ENCODE measurements around the gene S100PBP.
"Not testable (repeated sequence)": the region's sequence is repeated elsewhere in the genome, so short reads cannot be mapped to it uniquely, and the experiment has no call there.

Gene S100PBP

DNA sequence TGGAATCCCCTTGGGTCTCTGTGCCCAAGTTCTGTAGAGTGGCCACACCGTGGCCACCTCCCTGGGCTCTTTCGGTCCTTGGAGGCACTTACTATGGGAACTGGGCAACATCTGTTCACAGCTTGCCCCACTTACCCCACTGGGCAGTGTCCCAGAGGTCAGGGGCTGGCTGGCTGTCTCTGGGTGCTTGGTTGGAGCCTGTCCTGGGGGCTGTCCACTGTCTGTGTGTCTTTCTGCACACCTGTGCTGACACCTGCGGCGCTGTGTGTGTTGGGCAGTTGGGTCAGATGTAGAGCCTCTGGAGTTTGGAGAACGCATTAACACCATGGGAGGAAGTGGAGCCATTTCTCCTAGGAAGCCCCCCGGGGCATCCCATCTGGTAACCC lies 85.1 kb downstream of the S100PBP start:
- no peak for DNase-seq (ENCODE audit: low read depth)
- TF ChIP-seq, protein P1, sequence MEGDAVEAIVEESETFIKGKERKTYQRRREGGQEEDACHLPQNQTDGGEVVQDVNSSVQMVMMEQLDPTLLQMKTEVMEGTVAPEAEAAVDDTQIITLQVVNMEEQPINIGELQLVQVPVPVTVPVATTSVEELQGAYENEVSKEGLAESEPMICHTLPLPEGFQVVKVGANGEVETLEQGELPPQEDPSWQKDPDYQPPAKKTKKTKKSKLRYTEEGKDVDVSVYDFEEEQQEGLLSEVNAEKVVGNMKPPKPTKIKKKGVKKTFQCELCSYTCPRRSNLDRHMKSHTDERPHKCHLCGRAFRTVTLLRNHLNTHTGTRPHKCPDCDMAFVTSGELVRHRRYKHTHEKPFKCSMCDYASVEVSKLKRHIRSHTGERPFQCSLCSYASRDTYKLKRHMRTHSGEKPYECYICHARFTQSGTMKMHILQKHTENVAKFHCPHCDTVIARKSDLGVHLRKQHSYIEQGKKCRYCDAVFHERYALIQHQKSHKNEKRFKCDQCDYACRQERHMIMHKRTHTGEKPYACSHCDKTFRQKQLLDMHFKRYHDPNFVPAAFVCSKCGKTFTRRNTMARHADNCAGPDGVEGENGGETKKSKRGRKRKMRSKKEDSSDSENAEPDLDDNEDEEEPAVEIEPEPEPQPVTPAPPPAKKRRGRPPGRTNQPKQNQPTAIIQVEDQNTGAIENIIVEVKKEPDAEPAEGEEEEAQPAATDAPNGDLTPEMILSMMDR (IDR thresholded peaks at IDR 0.05; ENCODE audit: low read depth, low read length, missing control alignments): no peak
- no peak overlapping the region for H3K4me3 ChIP-seq (ENCODE audit: low read depth, low read length)

DNA sequence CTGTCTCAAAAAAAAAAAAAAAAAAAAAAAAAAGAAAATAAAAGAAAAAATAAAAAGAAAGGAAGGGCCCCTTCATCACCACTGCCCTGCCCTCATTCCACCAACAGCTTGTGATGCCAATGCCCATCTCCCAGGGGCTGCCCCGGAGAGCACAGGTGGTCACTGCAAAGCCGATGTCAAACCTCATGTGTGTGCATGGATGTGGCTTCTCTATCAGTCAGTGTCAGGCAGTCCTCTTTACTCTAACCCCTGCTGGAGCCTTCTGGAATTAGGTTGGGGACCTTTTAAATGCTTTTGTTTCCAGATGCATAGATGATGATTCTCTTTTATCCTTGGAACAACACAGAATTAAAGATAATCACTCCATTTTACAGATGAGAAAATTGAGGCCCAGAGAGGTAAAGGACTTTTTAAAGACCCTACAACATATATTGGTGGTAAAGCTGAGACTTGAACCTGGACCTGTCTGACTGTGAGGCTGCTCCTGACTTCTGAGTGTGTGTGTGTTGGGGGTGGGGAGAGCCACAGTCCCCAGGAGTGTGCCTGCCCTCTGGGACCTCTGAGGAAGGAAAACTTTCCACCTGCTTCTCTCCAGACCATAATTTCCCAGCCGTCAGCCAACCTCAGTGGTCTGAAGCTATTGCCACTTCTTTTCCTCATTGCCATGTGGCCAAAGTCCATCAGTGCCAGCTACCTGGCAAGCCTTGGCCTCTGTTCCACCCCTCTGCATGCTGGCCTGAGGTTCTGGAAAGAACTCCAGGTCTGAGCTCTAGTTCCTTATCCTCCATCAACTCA lies 86.7 kb downstream of the S100PBP start:
- H3K4me3 ChIP-seq (ENCODE audit: low read depth, low read length): no peak overlapping the region
- TF ChIP-seq, protein P1 (IDR thresholded peaks at IDR 0.05; ENCODE audit: low read depth, low read length, missing control alignments): no peak
- no peak for DNase-seq (ENCODE audit: low read depth)

DNA sequence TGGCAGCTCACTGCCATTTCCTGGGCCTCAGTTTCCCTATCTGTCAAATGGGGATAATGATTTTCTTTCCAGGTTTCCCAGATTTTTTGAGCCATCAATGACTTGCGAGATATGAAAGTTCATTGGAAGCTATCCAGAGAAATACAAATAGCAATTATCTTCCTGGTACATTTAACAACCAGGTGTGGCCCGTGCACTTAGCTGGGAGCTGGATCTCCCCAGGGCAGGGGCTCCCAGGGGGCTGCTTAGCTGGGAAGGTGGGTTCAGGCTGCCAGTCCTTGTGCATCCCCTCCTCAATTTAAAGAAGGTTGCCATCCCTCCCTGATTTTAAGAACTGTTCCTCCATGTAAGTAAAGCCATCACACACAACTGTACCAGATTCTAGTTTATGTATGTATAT lies 87.3 kb downstream of the S100PBP start:
- TF ChIP-seq, protein P1 (IDR thresholded peaks at IDR 0.05; ENCODE audit: low read depth, low read length, missing control alignments): no peak
- DNase-seq (ENCODE audit: low read depth): no peak
- H3K4me3 ChIP-seq (ENCODE audit: low read depth, low read length): no peak overlapping the region

DNA sequence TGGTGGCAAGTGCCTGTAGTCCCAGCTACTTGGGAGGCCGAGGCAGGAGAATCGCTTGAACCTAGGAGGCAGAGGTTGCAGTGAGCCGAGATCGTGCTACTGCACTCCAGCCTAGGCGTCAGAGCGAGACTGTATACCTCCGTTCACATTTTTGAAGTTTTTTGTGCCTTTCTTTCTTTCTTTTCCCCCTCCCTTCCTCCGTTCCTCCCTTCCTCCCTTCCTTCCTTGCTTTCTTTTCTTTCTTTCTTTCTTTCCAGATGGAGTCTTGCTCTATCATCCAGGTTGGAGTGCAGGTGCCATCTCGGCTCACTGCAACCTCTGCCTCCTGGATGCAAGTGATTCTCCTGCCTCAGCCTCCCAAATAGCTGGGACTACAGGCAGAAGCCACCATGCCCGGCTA lies 88.1 kb downstream of the S100PBP start:
- not testable (repeated sequence) for H3K4me3 ChIP-seq (ENCODE audit: low read depth, low read length); DNase-seq (ENCODE audit: low read depth)

DNA sequence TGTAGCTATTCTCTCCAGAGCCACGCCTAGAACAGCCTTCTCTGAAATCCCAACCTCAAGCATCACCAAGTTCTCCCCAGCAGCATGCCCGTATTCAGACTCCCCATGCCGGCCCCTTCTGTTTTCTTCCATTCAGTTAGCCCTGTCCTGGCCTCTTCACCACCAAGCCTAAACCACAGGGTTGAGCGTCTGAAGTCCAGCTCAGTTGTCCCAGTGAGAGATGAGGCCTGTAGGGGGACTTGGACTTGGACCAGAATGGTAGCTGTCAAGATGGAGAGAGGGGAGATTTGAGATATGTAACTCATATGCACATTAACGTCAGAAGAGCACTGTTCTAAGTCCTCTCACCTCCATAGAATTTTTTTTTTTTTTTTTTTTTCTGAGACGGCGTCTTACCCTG lies 89.2 kb downstream of the S100PBP start:
- H3K4me3 ChIP-seq (ENCODE audit: low read depth, low read length): no peak overlapping the region
- DNase-seq (ENCODE audit: low read depth): no peak
- TF ChIP-seq, protein P1 (IDR thresholded peaks at IDR 0.05; ENCODE audit: low read depth, low read length, missing control alignments): no peak

DNA sequence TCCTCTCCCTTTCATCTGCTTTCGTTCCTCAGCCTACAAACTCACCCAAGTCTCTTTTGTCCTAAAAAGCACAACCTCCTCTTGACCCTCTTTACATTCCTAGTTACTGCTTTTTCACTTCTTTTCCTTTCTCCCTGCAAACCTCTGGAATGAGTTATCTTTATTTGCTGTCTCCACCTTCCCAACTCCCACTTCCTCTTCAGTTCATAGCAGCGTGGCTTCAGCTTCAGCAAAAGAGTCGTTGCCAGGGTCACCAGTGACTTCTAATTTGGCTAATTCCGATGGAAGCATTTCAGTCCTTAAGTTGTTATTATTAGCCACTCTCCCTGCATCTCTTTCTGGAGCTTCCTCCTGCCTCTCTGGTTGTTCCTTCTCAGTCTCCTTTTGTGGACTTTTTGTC lies 90.0 kb downstream of the S100PBP start:
- DNase-seq (ENCODE audit: low read depth): no peak

More for the DNA sequence above, 90.0 kb downstream of the S100PBP start:
- no peak overlapping the region for H3K4me3 ChIP-seq (ENCODE audit: low read depth, low read length)
- TF ChIP-seq, protein P1 (IDR thresholded peaks at IDR 0.05; ENCODE audit: low read depth, low read length, missing control alignments): no peak

Measured in GM12864 (cell line).